Activated CD8-positive, alpha-beta memory T cell treated with anti-CD3 and anti-CD28 coated beads for 4 hours (primary cell): ENCODE data around the gene CLDN2.
"Not testable (repeated sequence)": the region's sequence is repeated elsewhere in the genome, so short reads cannot be mapped to it uniquely, and the experiment has no call there.

Experiments
- DNase-seq, 2 donors: peaks; one replicate each; pipeline ENCODE4 v3.0.0-alpha.2; 2020; ENCODE audit warnings: low read depth in 2 of 2

The CLDN2 gene

GRCh38 chrX:106959901-106960300, 39.7 kb downstream of the CLDN2 start:
- DNase-seq: no peak

GRCh38 chrX:106963111-106963510, 42.9 kb downstream of the CLDN2 start:
- DNase-seq: no peak

- no peak for DNase-seq
These were observed 44.1 kb downstream of the CLDN2 start for GRCh38 chrX:106964290-106964689.

GRCh38 chrX:106966547-106966946, 46.3 kb downstream of the CLDN2 start:
- not testable (repeated sequence) for DNase-seq

GRCh38 chrX:106972896-106973295, 52.7 kb downstream of the CLDN2 start:
- no peak for DNase-seq

- DNase-seq: no peak
These were observed 53.4 kb downstream of the CLDN2 start for GRCh38 chrX:106973433-106974149.

GRCh38 chrX:106976416-106976815, 56.2 kb downstream of the CLDN2 start:
- no peak for DNase-seq
